ENCODE results near the gene TM9SF1.
"Not testable (repeated sequence)": the region's sequence is repeated elsewhere in the genome, so short reads cannot be mapped to it uniquely, and the experiment has no call there.

TM9SF1 gene

GRCh38 chr14:24224618-24225071 is 29.4 kb upstream of the TM9SF1 start:
- DNase-seq (ENCODE audit: low spot score) = no peak

GRCh38 chr14:24222987-24223386 is 27.7 kb upstream of the TM9SF1 start:
- DNase-seq (ENCODE audit: low spot score) = not testable (repeated sequence)

- no peak for DNase-seq (ENCODE audit: low spot score)
Measured at GRCh38 chr14:24219521-24219920, 24.3 kb upstream of the TM9SF1 start.

- no peak for DNase-seq (ENCODE audit: low spot score)
Measured at GRCh38 chr14:24219080-24219479, 23.8 kb upstream of the TM9SF1 start.

- not testable (repeated sequence) for DNase-seq (ENCODE audit: low spot score)
Measured at GRCh38 chr14:24216876-24217275, 21.6 kb upstream of the TM9SF1 start.

- no peak for DNase-seq (ENCODE audit: low spot score)
Measured at GRCh38 chr14:24216345-24216699, 21.1 kb upstream of the TM9SF1 start.

GRCh38 chr14:24215495-24216344 is 20.5 kb upstream of the TM9SF1 start, which contains the start of gene MDP1:
Gene MDP1 (minus strand): TSS chr14:24216066. CDS start chr14:24215955, 111 bp downstream.
- DNase-seq (ENCODE audit: low spot score) = peak; percentile 90

GRCh38 chr14:24213866-24214662 is 18.8 kb upstream of the TM9SF1 start:
- no peak for DNase-seq (ENCODE audit: low spot score)

GRCh38 chr14:24212924-24213865 is 18.0 kb upstream of the TM9SF1 start, which contains the start of gene CHMP4A:
Gene CHMP4A (minus strand): TSS chr14:24213488. CDS start chr14:24213439, 49 bp downstream.
- DNase-seq (ENCODE audit: low spot score) = peak; percentile 92

- DNase-seq (ENCODE audit: low spot score) = no peak
Measured at GRCh38 chr14:24211311-24211710, 16.1 kb upstream of the TM9SF1 start.

- no peak for DNase-seq (ENCODE audit: low spot score)
Measured at GRCh38 chr14:24207625-24208024, 12.4 kb upstream of the TM9SF1 start.

GRCh38 chr14:24207104-24207551 is 11.9 kb upstream of the TM9SF1 start:
- no peak for DNase-seq (ENCODE audit: low spot score)

- no peak for DNase-seq (ENCODE audit: low spot score)
Measured at GRCh38 chr14:24206260-24207103, 11.2 kb upstream of the TM9SF1 start.

GRCh38 chr14:24204163-24205146 is 9.2 kb upstream of the TM9SF1 start:
- no peak for DNase-seq (ENCODE audit: low spot score)

- DNase-seq (ENCODE audit: low spot score) = not testable (repeated sequence)
Measured at GRCh38 chr14:24203249-24203886, 8.1 kb upstream of the TM9SF1 start.

- not testable (repeated sequence) for DNase-seq (ENCODE audit: low spot score)
Measured at GRCh38 chr14:24202538-24202937, 7.3 kb upstream of the TM9SF1 start.

- no peak for DNase-seq (ENCODE audit: low spot score)
Measured at GRCh38 chr14:24198814-24199524, 3.7 kb upstream of the TM9SF1 start.

GRCh38 chr14:24197056-24197450 is 1.8 kb upstream of the TM9SF1 start:
- no peak for DNase-seq (ENCODE audit: low spot score)

Measured in putamen (tissue), 1 donor.